ENCODE data around the gene FBRSL1. TPM values are rescaled to one million over a fixed set of nuclear protein-coding genes. Genes with fewer than 3 reads are reported as not detected.
"Not testable (repeated sequence)": the region's sequence is repeated elsewhere in the genome, so short reads cannot be mapped to it uniquely, and the experiment has no call there.

FBRSL1 gene
- total RNA-seq = 100 to 1,000 TPM in 1 of 4 donors, 10 to 100 TPM in 3; 23.3 to 306 (median 49.7) TPM

DNA sequence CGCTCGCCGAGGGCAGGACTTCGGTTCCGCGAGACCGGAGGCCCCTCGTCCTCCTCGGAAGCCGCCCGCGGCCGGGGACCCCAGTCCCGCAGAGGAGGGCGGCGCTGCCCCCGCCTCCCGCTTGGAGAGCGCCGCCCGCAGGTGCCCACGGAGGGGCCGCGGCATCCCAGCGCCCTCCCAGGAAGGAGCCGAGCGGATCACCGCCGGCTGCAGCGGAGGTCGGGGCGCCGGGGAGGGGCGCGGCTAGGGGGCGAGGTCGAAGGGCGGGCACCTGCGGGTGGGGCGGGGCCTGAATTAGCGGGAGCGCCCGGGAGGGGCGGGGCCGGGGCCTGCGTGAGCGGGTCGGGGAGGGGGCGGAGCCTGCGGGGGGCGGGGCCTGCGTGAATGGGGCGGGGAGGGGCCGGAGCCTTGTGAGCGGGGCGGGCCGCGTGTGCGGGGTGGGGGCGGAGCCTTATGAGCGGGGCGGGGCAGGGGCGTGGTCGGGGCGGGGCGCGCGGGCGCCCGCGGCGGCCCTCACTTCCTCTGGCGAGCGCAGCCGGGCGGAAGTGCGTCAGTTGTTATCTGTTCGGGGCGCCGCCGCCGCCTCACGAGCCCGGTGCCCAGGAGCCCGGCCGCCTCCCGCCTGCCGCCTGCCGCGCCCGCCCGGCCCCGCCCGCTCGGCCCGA, at the start of gene FBRSL1:
Gene FBRSL1 (plus strand): TSS at position 550 of the 665 bp plus-strand sequence.
- H3K4me1 ChIP-seq = peaks cover 27 to 52% (median 43%) of the 10 kb centered on the region in 4 donors
- DNase-seq = peak; percentile 95
- intact Hi-C loops (cut with DNase I; ENCODE audit: low total_unique reads) = loop anchor here (5.0 kb wide), 1 partner anchor 442 kb away; no protein-coding TSS in a partner anchor
- H3K9me3 ChIP-seq = no peaks in the 10 kb centered on the region
- no peaks in the 10 kb centered on the region for H3K27me3 ChIP-seq
- H3K27ac ChIP-seq = peak within 1 kb of the TSS; percentile 80 to 91 (median 82)
- 0% methylated on average over 1 of the region's 96 CpGs; no CpG with 5 or more reads in 1 of the 2 donors for WGBS, 2 donors (ENCODE audit: low coverage in 1 of 2)
- TF ChIP-seq POLR2AphosphoS5 (IDR thresholded peaks at IDR 0.05) (peak; percentile 68 to 80 (median 73)), EP300 (IDR thresholded peaks at IDR 0.05; ENCODE audit: low read depth) (no peak), POLR2A (IDR thresholded peaks at IDR 0.05) (peak; percentile 51)
- TF ChIP-seq, protein P1, sequence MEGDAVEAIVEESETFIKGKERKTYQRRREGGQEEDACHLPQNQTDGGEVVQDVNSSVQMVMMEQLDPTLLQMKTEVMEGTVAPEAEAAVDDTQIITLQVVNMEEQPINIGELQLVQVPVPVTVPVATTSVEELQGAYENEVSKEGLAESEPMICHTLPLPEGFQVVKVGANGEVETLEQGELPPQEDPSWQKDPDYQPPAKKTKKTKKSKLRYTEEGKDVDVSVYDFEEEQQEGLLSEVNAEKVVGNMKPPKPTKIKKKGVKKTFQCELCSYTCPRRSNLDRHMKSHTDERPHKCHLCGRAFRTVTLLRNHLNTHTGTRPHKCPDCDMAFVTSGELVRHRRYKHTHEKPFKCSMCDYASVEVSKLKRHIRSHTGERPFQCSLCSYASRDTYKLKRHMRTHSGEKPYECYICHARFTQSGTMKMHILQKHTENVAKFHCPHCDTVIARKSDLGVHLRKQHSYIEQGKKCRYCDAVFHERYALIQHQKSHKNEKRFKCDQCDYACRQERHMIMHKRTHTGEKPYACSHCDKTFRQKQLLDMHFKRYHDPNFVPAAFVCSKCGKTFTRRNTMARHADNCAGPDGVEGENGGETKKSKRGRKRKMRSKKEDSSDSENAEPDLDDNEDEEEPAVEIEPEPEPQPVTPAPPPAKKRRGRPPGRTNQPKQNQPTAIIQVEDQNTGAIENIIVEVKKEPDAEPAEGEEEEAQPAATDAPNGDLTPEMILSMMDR (IDR thresholded peaks at IDR 0.05) = peak in 1 of 5 experiments; percentile 4
- in situ Hi-C loops (cut with MboI; ENCODE audit: low pct_ligation_motif_present in 1 of 4, low pct_unique_long_range_greater_than_20kb in 1 of 4, low sequenced_read_pairs in 3 of 4) = no loop called here
- H3K4me3 ChIP-seq = peak within 1 kb of the TSS; percentile 76 to 97 (median 85)
- no peaks in the 10 kb centered on the region for H3K36me3 ChIP-seq

DNA sequence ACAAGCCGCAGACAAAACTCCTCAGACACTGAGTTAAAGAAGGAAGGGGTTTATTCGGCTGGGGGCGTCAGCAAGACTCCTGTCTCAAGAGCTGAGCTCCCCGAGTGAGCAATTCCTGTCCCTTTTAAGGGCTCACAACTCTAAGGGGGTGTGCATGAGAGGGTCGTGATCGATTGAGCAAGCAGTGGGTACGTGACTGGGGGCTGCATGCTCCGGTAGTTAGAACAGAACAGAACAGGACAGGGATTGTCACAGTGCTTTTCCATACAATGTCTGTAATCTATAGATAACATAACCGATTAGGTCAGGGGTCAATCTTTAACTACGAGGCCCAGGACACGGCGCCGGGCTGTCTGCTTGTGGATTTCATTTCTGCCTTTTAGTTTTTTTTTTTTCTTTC, 49.5 kb upstream of the FBRSL1 start:
- H3K27me3 ChIP-seq = peaks cover 11% of the 10 kb centered on the region
- H3K27ac ChIP-seq; DNase-seq; H3K9me3 ChIP-seq; in situ Hi-C loops (cut with MboI; ENCODE audit: low pct_ligation_motif_present in 1 of 4, low pct_unique_long_range_greater_than_20kb in 1 of 4, low sequenced_read_pairs in 3 of 4); H3K4me3 ChIP-seq; intact Hi-C loops (cut with DNase I; ENCODE audit: low total_unique reads); H3K36me3 ChIP-seq: not testable (repeated sequence)
- peaks cover 0 to 13% (median 2%) of the 10 kb centered on the region in 4 donors for H3K4me1 ChIP-seq
- 49 to 69% methylated on average over 8 to 13 of the region's 13 CpGs for WGBS, 2 donors (ENCODE audit: low coverage in 1 of 2)

DNA sequence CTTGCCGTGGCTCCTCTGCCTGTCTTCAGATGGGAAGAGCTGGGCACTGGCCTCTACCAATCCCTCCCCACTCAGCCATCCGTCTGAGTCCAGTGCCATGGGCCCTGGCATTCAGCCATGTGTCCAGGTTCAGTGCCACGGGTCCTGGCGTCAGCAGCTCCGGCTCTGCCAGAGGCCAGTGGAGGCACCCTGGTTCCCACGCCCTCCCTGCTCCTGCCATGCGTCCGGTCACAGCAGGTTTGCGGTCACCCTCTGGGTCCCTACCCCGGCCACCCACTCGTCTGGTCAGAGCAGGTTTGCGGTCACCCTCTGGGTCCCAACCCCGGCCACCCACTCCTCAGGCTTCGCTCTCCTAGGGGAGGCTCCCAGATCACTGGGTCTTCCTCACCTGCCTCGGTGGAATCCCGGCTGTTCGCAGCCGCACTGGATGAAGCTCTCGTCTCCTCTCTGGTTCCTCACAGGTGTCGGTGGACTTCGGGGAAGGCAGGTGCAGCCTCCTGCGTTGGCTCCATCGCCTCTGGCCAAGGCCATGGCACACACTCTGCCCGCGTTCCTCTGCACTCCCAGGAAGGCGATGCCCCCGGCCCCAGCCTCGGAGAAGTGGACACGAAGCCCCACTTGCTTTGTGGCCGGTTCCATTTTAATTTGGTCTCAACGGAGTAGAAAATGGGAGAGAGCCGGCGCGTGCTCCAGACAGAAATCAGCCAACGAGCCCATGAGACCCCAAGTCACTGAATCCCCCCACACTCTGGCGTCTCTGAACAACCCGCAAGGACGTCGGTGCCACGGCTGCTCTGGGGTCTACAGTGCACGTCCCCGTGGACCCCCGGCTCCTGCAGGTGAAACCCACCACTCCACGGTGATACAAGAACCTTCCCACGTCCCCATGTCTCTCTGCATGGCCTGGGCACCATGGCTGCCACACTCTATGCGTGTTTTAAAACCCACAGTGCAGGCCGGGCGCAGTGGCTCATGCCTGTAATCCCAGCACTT, 47.8 kb upstream of the FBRSL1 start:
- intact Hi-C loops (cut with DNase I; ENCODE audit: low total_unique reads) (no loop called here), in situ Hi-C loops (cut with MboI; ENCODE audit: low pct_ligation_motif_present in 1 of 4, low pct_unique_long_range_greater_than_20kb in 1 of 4, low sequenced_read_pairs in 3 of 4) (no loop called here)
- Histone ChIP-seq H3K27ac (no peak overlapping the region), H3K4me1 (peaks cover 0 to 8% (median 3%) of the 10 kb centered on the region in 4 donors), H3K4me3 (no peak overlapping the region), H3K9me3 (no peaks in the 10 kb centered on the region), H3K27me3 (peaks cover under 1% of the 10 kb centered on the region), H3K36me3 (no peaks in the 10 kb centered on the region)
- DNase-seq = no peak
- WGBS, 2 donors (ENCODE audit: low coverage in 1 of 2) = 91 to 95% methylated on average over 12 to 46 of the region's 48 CpGs
- TF ChIP-seq POLR2AphosphoS5 (IDR thresholded peaks at IDR 0.05) = no peak

DNA sequence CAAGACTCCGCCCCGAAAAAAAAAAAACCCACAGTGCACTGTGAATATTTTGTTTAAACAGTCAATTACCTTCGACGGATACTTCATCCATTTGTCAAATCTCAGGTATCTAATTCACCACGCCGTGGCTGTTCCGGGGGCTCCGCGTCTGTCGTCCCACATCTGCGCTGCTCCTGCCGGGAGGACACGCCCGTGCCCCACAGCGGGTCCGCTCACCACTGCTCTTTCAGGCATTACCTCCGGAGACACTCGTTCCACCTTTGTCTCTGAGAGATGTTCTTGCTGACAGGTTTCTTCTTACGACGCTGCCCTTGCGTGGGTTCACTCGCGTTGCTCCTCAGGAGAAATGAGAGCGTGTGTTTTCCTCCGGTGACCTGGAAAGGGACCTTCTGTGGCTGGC, 46.9 kb upstream of the FBRSL1 start:
- TF ChIP-seq EP300 (IDR thresholded peaks at IDR 0.05; ENCODE audit: low read depth) (no peak), POLR2AphosphoS5 (IDR thresholded peaks at IDR 0.05) (no peak), POLR2A (IDR thresholded peaks at IDR 0.05) (no peak)
- TF ChIP-seq, protein P1 (IDR thresholded peaks at IDR 0.05) = no peak
- 94 to 100% methylated on average over 2 to 25 of the region's 25 CpGs for WGBS, 2 donors (ENCODE audit: low coverage in 1 of 2)
- no peak overlapping the region for H3K4me3 ChIP-seq
- no peak overlapping the region for H3K27ac ChIP-seq
- no peaks in the 10 kb centered on the region for H3K27me3 ChIP-seq
- no peaks in the 10 kb centered on the region for H3K36me3 ChIP-seq
- H3K9me3 ChIP-seq = no peaks in the 10 kb centered on the region
- DNase-seq = no peak
- in situ Hi-C loops (cut with MboI; ENCODE audit: low pct_ligation_motif_present in 1 of 4, low pct_unique_long_range_greater_than_20kb in 1 of 4, low sequenced_read_pairs in 3 of 4) (no loop called here), intact Hi-C loops (cut with DNase I; ENCODE audit: low total_unique reads) (no loop called here)
- peaks cover 0 to 6% (median 2%) of the 10 kb centered on the region in 4 donors for H3K4me1 ChIP-seq

DNA sequence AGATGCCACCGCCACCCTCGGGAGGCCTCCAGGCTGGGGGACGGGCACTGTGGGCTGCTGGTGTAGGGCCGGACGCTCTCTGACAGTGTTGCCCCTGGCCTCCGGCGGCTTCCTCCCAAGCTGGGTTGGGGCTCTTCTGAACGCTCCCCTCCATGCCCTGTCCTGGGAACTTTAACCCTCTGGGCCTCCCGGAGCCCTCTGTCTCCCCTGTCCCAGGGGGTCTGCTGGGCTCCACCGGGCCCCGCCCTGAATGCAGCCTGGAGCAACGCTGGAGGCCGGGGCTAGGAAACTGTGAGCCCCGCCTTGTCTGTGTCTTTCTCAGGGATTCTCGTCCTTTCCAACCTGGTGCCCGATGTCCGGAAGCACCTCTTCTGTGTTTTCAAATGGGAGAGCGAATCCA, 45.7 kb upstream of the FBRSL1 start:
- WGBS, 2 donors (ENCODE audit: low coverage in 1 of 2) = 82% methylated on average over 18 of the region's 18 CpGs; no CpG with 5 or more reads in 1 of the 2 donors
- intact Hi-C loops (cut with DNase I; ENCODE audit: low total_unique reads) = no loop called here
- peak overlapping the region in 1 of 4 donors; percentile 58 for H3K27ac ChIP-seq
- no peaks in the 10 kb centered on the region for H3K36me3 ChIP-seq
- H3K4me3 ChIP-seq = no peak overlapping the region
- peaks cover 0 to 6% (median 2%) of the 10 kb centered on the region in 4 donors for H3K4me1 ChIP-seq
- H3K9me3 ChIP-seq = no peaks in the 10 kb centered on the region
- TF ChIP-seq POLR2AphosphoS5 (IDR thresholded peaks at IDR 0.05) (no peak), POLR2A (IDR thresholded peaks at IDR 0.05) (no peak), EP300 (IDR thresholded peaks at IDR 0.05; ENCODE audit: low read depth) (no peak)
- TF ChIP-seq, protein P1 (IDR thresholded peaks at IDR 0.05) = no peak
- in situ Hi-C loops (cut with MboI; ENCODE audit: low pct_ligation_motif_present in 1 of 4, low pct_unique_long_range_greater_than_20kb in 1 of 4, low sequenced_read_pairs in 3 of 4) = no loop called here
- no peak for DNase-seq
- H3K27me3 ChIP-seq = no peaks in the 10 kb centered on the region

All from transverse colon (tissue), 4 donors.